Glutamatergic neuron (in vitro differentiated cells): ENCODE measurements around the gene APOBEC3G. TPM values are rescaled to one million over a fixed set of nuclear protein-coding genes. Genes with fewer than 3 reads are reported as not detected.

ENCODE experiments used
- DNase-seq: peaks from one replicate; pipeline ENCODE4 v3.0.0; 2022
- H3K27ac Mint-ChIP-seq: one replicate; pipeline ENCODE4 v1.8.0; 2020; ENCODE audit warnings: mild to moderate bottlenecking, mixed read lengths, inconsistent platforms; ENCODE audit not compliant: unreplicated experiment
- H3K27me3 Mint-ChIP-seq: one replicate; pipeline ENCODE4 v1.8.0; 2020; ENCODE audit warnings: mild to moderate bottlenecking, moderate library complexity, mixed read lengths, inconsistent platforms; ENCODE audit not compliant: unreplicated experiment
- H3K36me3 Mint-ChIP-seq: one replicate; pipeline ENCODE4 v1.8.0; 2020; ENCODE audit warnings: mild to moderate bottlenecking, mixed read lengths, inconsistent platforms; ENCODE audit not compliant: unreplicated experiment
- H3K4me1 Mint-ChIP-seq: one replicate; pipeline ENCODE4 v1.8.0; 2020; ENCODE audit warnings: mild to moderate bottlenecking, low read depth, mixed read lengths, inconsistent platforms; ENCODE audit not compliant: unreplicated experiment
- H3K4me3 Mint-ChIP-seq: one replicate; pipeline ENCODE4 v1.8.0; 2020; ENCODE audit warnings: mild to moderate bottlenecking, mixed read lengths, inconsistent platforms; ENCODE audit not compliant: unreplicated experiment
- H3K9me3 Mint-ChIP-seq: one replicate; pipeline ENCODE4 v1.8.0; 2020; ENCODE audit warnings: mild to moderate bottlenecking, moderate library complexity, mixed read lengths, inconsistent platforms; ENCODE audit not compliant: unreplicated experiment
- total RNA-seq: library from RNA; stranded (reverse); fragmentation: NEBNext Ultra II Directional; extraction: Animal tissue kit (Norgen Biotek cat#: 25700); gene quantifications from one replicate; pipeline ENCODE4 v1.2.1, GENCODE V29; 2021; ENCODE audit not compliant: unreplicated experiment
- TF ChIP-seq, protein P1 (sequence below): fragments of 200-600 bp; sonication (generic); IDR thresholded peaks from one replicate; pipeline ENCODE4 v1.5.0; 2021; ENCODE audit not compliant: partially characterized antibody, unreplicated experiment

Gene APOBEC3G
- total RNA-seq, 1 donor from 2014 or later: 1.0 TPM

DNA sequence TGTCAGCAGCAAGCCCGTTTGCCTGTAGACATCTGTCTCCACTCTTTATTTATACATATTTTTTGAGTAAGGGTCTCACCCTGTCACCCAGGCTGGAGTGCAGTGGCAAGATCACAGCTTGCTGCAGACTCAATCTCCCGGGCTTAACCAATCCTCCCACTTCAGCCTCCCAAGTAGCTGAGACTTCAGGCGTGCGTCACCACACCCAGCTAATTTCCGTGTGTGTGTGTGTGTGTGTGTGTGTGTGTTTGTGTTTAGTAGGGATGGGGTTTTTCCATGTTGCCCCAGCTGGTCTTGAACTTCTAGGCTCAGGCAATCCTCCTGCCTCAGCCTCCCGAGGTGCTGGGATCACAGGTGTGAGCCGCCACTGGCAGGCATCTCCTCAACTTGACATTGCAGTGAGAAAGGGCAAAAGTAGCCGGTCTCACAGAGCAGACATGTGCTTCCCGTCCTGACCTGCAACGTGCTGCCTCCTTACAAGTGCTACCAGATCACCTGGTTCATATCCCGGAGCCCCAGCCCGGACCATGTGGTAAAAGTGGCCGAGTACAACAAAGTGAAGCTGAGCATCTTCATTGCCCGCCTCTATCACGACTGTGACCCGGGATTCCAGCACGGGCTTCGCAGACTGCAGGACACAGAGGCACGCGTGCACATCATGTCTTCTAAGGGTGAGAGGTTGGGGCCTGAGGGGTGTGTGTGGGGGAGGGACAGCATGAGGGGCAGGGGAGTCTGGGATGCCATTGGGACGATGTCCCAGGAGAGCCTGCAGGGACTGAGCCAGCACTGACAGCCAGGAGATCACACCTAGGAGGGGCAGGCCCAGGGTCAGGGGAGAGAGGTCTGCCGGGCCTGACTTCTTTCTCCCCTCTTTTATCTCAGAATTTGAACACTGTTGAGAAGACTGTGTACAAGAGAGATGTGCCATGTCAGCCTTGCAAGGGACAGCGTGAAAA, 14.3 kb downstream of the APOBEC3G start:
- Mint-ChIP-seq H3K4me1 (peaks cover 7% of the 10 kb centered on the region), H3K4me3 (no peak overlapping the region), H3K27ac (no peak overlapping the region), H3K36me3 (no peaks in the 10 kb centered on the region), H3K9me3 (peaks cover 3% of the 10 kb centered on the region), H3K27me3 (peaks cover 6% of the 10 kb centered on the region)
- no peak for DNase-seq
- TF ChIP-seq, protein P1, sequence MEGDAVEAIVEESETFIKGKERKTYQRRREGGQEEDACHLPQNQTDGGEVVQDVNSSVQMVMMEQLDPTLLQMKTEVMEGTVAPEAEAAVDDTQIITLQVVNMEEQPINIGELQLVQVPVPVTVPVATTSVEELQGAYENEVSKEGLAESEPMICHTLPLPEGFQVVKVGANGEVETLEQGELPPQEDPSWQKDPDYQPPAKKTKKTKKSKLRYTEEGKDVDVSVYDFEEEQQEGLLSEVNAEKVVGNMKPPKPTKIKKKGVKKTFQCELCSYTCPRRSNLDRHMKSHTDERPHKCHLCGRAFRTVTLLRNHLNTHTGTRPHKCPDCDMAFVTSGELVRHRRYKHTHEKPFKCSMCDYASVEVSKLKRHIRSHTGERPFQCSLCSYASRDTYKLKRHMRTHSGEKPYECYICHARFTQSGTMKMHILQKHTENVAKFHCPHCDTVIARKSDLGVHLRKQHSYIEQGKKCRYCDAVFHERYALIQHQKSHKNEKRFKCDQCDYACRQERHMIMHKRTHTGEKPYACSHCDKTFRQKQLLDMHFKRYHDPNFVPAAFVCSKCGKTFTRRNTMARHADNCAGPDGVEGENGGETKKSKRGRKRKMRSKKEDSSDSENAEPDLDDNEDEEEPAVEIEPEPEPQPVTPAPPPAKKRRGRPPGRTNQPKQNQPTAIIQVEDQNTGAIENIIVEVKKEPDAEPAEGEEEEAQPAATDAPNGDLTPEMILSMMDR: no peak

- Mint-ChIP-seq H3K27me3 (peaks cover 6% of the 10 kb centered on the region), H3K9me3 (peaks cover 3% of the 10 kb centered on the region), H3K27ac (peak overlapping the region; percentile 33), H3K4me3 (peak overlapping the region; percentile 46), H3K36me3 (no peaks in the 10 kb centered on the region), H3K4me1 (peaks cover 6% of the 10 kb centered on the region)
- no peak for DNase-seq
- TF ChIP-seq, protein P1: no peak
Observed at GRCh38 chr22:39092111-39092862, 15.2 kb downstream of the APOBEC3G start.

DNA sequence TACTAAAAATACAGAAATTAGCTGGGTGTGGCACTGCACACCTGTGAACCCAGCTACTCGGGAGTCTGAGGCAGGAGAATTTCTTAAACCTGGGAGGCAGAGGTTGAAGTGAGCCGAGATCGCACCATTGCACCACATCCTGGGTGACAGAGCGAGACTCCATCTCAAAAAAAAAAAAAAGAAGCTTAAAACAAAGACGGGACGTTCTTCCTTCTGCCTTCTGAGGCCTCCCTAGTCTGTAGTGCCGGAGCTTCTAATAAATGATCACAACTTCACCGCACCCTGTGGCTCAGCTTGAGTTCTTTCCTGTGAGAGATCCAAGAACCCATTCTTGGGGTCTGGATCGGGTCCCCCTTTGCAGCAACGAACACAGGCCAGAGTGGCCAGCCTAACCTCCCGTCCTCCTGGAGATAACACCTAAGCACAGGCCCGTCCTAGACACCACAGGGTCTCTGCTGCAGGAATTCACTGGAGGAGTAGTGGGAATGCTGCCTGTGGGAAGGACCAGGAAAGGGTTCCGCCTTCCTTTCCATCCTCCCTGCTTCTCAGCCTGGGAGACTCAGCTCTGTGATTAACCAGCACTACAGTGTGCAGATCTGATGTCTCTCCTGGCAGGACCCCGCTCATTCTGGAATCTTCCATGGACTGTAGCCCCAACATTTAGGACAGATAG, 17.8 kb downstream of the APOBEC3G start:
- H3K27ac Mint-ChIP-seq: no peak overlapping the region
- no peak for DNase-seq

DNA sequence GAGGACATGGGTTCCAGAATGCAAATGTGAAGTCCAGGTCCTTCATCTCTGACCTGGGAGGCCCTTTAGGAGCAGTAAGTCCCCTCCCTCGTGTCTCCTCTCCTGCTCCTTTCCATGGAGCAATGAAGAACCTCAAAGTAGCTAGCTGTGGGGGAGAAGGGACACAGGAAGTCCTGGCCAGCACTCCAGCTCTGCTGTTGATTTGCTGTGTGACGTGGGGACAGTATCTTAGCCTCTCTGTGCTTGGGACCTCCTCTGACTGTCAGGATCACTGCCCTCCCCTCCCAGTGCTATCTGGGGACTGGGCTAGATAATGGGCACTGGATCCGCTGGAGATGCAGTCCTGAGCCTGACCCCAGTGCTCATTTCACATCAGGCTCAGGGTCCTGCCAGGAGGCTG, 18.9 kb downstream of the APOBEC3G start:
- peaks cover 9% of the 10 kb centered on the region for H3K27me3 Mint-ChIP-seq
- no peaks in the 10 kb centered on the region for H3K36me3 Mint-ChIP-seq
- DNase-seq: no peak
- H3K4me3 Mint-ChIP-seq: no peak overlapping the region
- H3K9me3 Mint-ChIP-seq: peaks cover 3% of the 10 kb centered on the region
- H3K4me1 Mint-ChIP-seq: no peaks in the 10 kb centered on the region
- TF ChIP-seq, protein P1: no peak
- H3K27ac Mint-ChIP-seq: no peak overlapping the region

More for the DNA sequence above, 17.8 kb downstream of the APOBEC3G start:
- no peaks in the 10 kb centered on the region for H3K36me3 Mint-ChIP-seq
- H3K4me1 Mint-ChIP-seq: no peaks in the 10 kb centered on the region
- TF ChIP-seq, protein P1: no peak
- peaks cover 3% of the 10 kb centered on the region for H3K9me3 Mint-ChIP-seq
- peaks cover 9% of the 10 kb centered on the region for H3K27me3 Mint-ChIP-seq
- H3K4me3 Mint-ChIP-seq: no peak overlapping the region
